WTC11 (cell line): Measurements from ENCODE around the gene C2orf80.

Experiments used
- AFF4 ChIP-seq: sonication (generic); formaldehyde crosslinking; IDR thresholded peaks from 2 replicates; pipeline ENCODE4 v1.8.1; 2023; ENCODE audit warnings: mild to moderate bottlenecking, missing genetic modification reagents, borderline replicate concordance
- CTCF ChIP-seq: fragments of 200-600 bp; IDR thresholded peaks from 2 replicates; pipeline ENCODE4 v1.8.0; 2022; ENCODE audit warnings: antibody characterized with exemption
- FOXK1 ChIP-seq: sonication (generic); formaldehyde crosslinking; IDR thresholded peaks from 2 replicates; pipeline ENCODE4 v1.8.0; 2022; ENCODE audit warnings: mild to moderate bottlenecking, moderate library complexity, missing genetic modification reagents
- HMGXB4 ChIP-seq: sonication (generic); formaldehyde crosslinking; IDR thresholded peaks from 2 replicates; pipeline ENCODE4 v1.8.1; 2023; ENCODE audit warnings: mild to moderate bottlenecking, moderate library complexity, missing genetic modification reagents
- JUN ChIP-seq: sonication (generic); formaldehyde crosslinking; IDR thresholded peaks from 2 replicates; pipeline ENCODE4 v1.8.0; 2023; ENCODE audit warnings: mild to moderate bottlenecking, missing genetic modification reagents
- NR3C1 ChIP-seq: sonication (generic); formaldehyde crosslinking; conservative IDR thresholded peaks from 2 replicates; pipeline ENCODE4 v1.8.1; 2023; ENCODE audit warnings: low read depth, mild to moderate bottlenecking, missing genetic modification reagents
- SP1 ChIP-seq: sonication (generic); formaldehyde crosslinking; conservative IDR thresholded peaks from 2 replicates; pipeline ENCODE4 v1.8.1; 2022; ENCODE audit warnings: missing genetic modification reagents
- TEAD4 ChIP-seq: sonication (generic); formaldehyde crosslinking; IDR thresholded peaks from 2 replicates; pipeline ENCODE4 v1.8.0; 2022; ENCODE audit warnings: mild to moderate bottlenecking, missing genetic modification reagents

- TF ChIP-seq NR3C1 (CRISPR knock-in tag) (no peak), AFF4 (CRISPR knock-in tag) (no peak), SP1 (CRISPR knock-in tag) (no peak), CTCF (no peak), TEAD4 (CRISPR knock-in tag) (no peak), HMGXB4 (CRISPR knock-in tag) (no peak), JUN (no peak), FOXK1 (CRISPR knock-in tag) (no peak)
Measured at GRCh38 chr2:208182835-208183234, 7.0 kb downstream of the C2orf80 start.
